ENCODE data around the gene MAP9. TPM values are rescaled to one million over a fixed set of nuclear protein-coding genes. Genes with fewer than 3 reads are reported as not detected.

MAP9 gene
- total RNA-seq, 4 donors from 2014 or later = 1.2 to 2.4 (median 1.9) TPM

DNA sequence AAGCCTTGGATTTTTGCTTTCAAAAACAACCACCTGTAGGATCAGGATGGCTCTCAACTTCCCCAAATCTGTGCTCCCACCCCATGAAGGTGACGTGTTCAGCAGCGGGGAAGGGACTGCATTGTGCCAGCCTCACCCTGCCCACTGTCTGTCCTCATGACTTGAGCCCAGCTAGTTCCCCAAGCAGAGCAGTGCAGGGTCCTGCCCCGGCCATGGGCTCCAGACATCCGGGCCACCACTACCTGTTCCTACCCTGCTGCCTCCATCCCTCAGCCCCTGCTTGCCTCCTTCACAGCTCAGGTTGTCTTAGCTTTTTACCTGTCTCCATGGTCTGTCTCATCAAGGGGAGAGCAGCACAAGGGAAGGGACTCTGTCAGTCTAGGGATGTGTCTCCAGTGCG, 11.4 kb upstream of the MAP9 start:
- peaks cover 6% of the 10 kb centered on the region for H3K27me3 ChIP-seq
- H3K9me3 ChIP-seq = no peaks in the 10 kb centered on the region
- TF ChIP-seq POLR2A (IDR thresholded peaks at IDR 0.05) = no peak
- no peak for TF ChIP-seq POLR2AphosphoS5 (IDR thresholded peaks at IDR 0.05)
- no peak for TF ChIP-seq EP300 (IDR thresholded peaks at IDR 0.05)
- TF ChIP-seq, protein P1, sequence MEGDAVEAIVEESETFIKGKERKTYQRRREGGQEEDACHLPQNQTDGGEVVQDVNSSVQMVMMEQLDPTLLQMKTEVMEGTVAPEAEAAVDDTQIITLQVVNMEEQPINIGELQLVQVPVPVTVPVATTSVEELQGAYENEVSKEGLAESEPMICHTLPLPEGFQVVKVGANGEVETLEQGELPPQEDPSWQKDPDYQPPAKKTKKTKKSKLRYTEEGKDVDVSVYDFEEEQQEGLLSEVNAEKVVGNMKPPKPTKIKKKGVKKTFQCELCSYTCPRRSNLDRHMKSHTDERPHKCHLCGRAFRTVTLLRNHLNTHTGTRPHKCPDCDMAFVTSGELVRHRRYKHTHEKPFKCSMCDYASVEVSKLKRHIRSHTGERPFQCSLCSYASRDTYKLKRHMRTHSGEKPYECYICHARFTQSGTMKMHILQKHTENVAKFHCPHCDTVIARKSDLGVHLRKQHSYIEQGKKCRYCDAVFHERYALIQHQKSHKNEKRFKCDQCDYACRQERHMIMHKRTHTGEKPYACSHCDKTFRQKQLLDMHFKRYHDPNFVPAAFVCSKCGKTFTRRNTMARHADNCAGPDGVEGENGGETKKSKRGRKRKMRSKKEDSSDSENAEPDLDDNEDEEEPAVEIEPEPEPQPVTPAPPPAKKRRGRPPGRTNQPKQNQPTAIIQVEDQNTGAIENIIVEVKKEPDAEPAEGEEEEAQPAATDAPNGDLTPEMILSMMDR (IDR thresholded peaks at IDR 0.05) = no peak
- no peak for DNase-seq (ENCODE audit: low spot score in 2 of 2)
- H3K36me3 ChIP-seq = no peaks in the 10 kb centered on the region
- H3K4me3 ChIP-seq = no peak overlapping the region
- no peak overlapping the region for H3K27ac ChIP-seq
- 91% methylated on average over 5 of the region's 5 CpGs for WGBS
- H3K4me1 ChIP-seq = no peaks in the 10 kb centered on the region

DNA sequence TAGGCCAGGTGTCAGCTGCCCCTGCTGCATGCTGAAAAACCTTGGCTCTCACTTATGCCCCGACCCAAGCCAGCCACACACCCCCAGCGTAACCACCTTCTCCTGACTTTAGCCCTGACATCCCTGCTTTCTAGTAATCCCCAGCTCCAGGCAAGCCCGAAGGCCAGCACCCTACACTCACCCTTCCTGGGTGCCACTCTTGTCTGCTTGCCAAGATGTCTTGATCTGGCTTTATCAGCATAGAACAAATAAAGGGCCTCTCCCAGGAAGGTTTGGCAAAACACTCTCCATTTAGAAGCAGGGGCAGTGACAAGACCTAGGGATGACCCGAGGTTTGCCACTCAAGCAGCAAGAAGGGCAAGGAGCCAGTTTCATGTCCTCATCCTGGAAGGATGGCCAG, 6.8 kb upstream of the MAP9 start:
- H3K9me3 ChIP-seq = no peaks in the 10 kb centered on the region
- DNase-seq (ENCODE audit: low spot score in 2 of 2) = no peak
- no peaks in the 10 kb centered on the region for H3K4me1 ChIP-seq
- no peaks in the 10 kb centered on the region for H3K36me3 ChIP-seq
- no peak overlapping the region for H3K27ac ChIP-seq
- H3K27me3 ChIP-seq = peaks cover 6% of the 10 kb centered on the region
- H3K4me3 ChIP-seq = no peak overlapping the region
- 90% methylated on average over 2 of the region's 4 CpGs for WGBS
- TF ChIP-seq POLR2AphosphoS5 (IDR thresholded peaks at IDR 0.05) = no peak
- TF ChIP-seq, protein P1 (IDR thresholded peaks at IDR 0.05) = no peak
- TF ChIP-seq POLR2A (IDR thresholded peaks at IDR 0.05) = no peak
- TF ChIP-seq EP300 (IDR thresholded peaks at IDR 0.05) = no peak

DNA sequence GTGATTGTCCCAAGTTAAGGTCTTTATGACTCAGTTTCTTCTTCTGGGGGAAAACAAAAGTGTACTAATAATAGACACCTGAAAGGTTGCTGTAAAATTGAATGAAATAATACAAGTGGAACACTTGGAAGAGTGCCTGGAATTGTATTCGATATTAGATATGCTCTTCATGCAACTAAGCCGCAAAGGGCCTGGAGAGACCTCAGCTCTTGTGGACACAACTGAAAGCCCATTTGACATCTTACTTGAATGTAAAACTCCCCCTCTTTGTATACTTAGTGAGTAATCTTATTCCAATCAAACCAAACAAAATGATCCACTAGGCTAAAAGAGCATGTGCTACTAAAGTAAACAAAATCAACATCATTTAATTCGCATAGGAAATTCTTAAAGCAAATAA, 511 bp upstream of the MAP9 start:
- Histone ChIP-seq H3K4me1 (peaks cover 14% of the 10 kb centered on the region), H3K9me3 (no peaks in the 10 kb centered on the region), H3K27ac (no peak overlapping the region), H3K36me3 (no peaks in the 10 kb centered on the region), H3K4me3 (peak overlapping the region; percentile 68), H3K27me3 (peaks cover 8% of the 10 kb centered on the region)
- no peak for DNase-seq (ENCODE audit: low spot score in 2 of 2)
- TF ChIP-seq POLR2A (IDR thresholded peaks at IDR 0.05) (no peak), EP300 (IDR thresholded peaks at IDR 0.05) (no peak), POLR2AphosphoS5 (IDR thresholded peaks at IDR 0.05) (no peak)
- TF ChIP-seq, protein P1 (IDR thresholded peaks at IDR 0.05) = no peak
- WGBS = 66% methylated on average over 3 of the region's 3 CpGs

DNA sequence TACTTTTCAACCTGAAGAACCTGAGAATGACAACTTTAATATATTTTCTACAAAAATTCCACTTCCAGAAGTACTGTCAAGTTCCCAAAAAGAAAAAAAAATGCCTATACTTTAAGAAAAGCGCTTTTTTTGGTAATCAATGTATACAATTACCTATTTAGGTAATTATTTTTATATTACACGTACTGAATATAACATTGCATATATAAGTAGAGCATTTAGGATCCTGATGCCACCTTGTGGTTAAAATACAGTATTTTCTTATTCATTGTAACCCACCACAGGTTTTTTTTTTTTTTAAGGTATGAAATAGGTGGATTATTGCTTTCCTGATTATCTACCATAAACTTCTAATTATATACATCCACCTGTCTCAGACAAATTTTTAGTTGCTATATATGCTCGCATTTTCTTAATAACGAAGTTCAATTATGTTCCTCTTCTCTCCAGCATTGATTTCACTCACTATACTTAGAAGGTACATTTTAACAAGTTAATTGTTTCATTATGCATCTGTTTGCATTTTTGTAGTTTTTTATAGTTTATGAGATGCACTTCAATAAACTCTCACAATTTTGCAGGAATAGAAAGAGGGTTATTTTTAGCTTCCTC, 5.2 kb downstream of the MAP9 start:
- Histone ChIP-seq H3K27ac (no peak overlapping the region), H3K27me3 (peaks cover 8% of the 10 kb centered on the region), H3K4me1 (peaks cover 11% of the 10 kb centered on the region), H3K36me3 (no peaks in the 10 kb centered on the region), H3K9me3 (no peaks in the 10 kb centered on the region), H3K4me3 (no peak overlapping the region)
- TF ChIP-seq, protein P1 (IDR thresholded peaks at IDR 0.05) = peak; percentile 10 to 12
- TF ChIP-seq EP300 (IDR thresholded peaks at IDR 0.05) = no peak
- no peak for TF ChIP-seq POLR2A (IDR thresholded peaks at IDR 0.05)
- TF ChIP-seq POLR2AphosphoS5 (IDR thresholded peaks at IDR 0.05) = no peak
- no peak for DNase-seq (ENCODE audit: low spot score in 2 of 2)
- 47% methylated on average over 4 of the region's 4 CpGs for WGBS

DNA sequence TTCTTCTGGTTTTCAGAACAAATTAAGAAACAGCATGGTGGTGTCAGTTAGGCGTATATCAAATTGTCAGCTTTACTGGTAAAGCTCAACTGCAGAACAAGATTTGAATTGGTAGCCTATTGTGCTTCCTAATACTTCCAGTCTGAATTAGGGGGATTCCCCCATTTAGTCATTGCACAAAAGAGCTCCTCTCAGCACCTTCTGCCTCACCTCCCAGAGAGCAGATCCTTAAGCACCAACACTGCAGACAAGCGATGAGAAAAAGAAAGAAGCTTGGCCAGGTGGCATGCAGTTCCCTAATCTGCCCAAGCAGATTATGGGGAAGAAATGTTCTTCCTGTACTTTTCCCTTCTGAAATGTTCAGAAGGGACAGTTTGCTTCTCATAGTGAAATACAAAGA, 9.2 kb downstream of the MAP9 start:
- TF ChIP-seq POLR2A (IDR thresholded peaks at IDR 0.05) (no peak), EP300 (IDR thresholded peaks at IDR 0.05) (no peak), POLR2AphosphoS5 (IDR thresholded peaks at IDR 0.05) (no peak)
- TF ChIP-seq, protein P1 (IDR thresholded peaks at IDR 0.05) = no peak
- Histone ChIP-seq H3K36me3 (no peaks in the 10 kb centered on the region), H3K9me3 (no peaks in the 10 kb centered on the region), H3K4me1 (no peaks in the 10 kb centered on the region), H3K27ac (no peak overlapping the region), H3K27me3 (no peaks in the 10 kb centered on the region), H3K4me3 (no peak overlapping the region)
- 83% methylated on average over 2 of the region's 2 CpGs for WGBS
- DNase-seq (ENCODE audit: low spot score in 2 of 2) = no peak

Measured in suprapubic skin (tissue), 4 donors.